Loucy (cell line): Measurements from ENCODE around the gene POMT2.

Source experiments
- H2AFZ ChIP-seq: fragments of 200-600 bp; sonication (generic); 2 replicates; pipeline ENCODE4 v1.6.0; 2016; ENCODE audit warnings: antibody characterized with exemption, mild to moderate bottlenecking, low read length, moderate library complexity
- H3F3A ChIP-seq: fragments of 200-600 bp; 2 replicates; pipeline ENCODE4 v1.6.0; 2016; ENCODE audit warnings: antibody characterized with exemption, low read depth, mild to moderate bottlenecking
- H3K27me3 ChIP-seq: fragments of 200-600 bp; sonication (generic); 2 replicates; pipeline ENCODE4 v1.6.1; 2014; ENCODE audit warnings: low read length, mild to moderate bottlenecking; ENCODE audit not compliant: insufficient read depth, poor library complexity, severe bottlenecking
- H3K36me3 ChIP-seq: fragments of 200-600 bp; sonication (generic); 2 replicates; pipeline ENCODE4 v1.6.1; 2016; ENCODE audit warnings: low read length; ENCODE audit not compliant: insufficient read depth
- H3K4me1 ChIP-seq: fragments of 200-600 bp; sonication (generic); 2 replicates; pipeline ENCODE4 v1.5.1; 2014; ENCODE audit warnings: low read length, mild to moderate bottlenecking; ENCODE audit not compliant: insufficient read depth, poor library complexity, severe bottlenecking
- H3K4me2 ChIP-seq: fragments of 200-600 bp; sonication (generic); 2 replicates; pipeline ENCODE4 v1.6.0; 2014; ENCODE audit warnings: antibody characterized with exemption, low read length, low read depth, mild to moderate bottlenecking; ENCODE audit not compliant: poor library complexity, severe bottlenecking
- H3K4me3 ChIP-seq: fragments of 200-600 bp; sonication (generic); 2 replicates; pipeline ENCODE4 v1.5.1; 2014; ENCODE audit warnings: low read length, mild to moderate bottlenecking, mixed read lengths; ENCODE audit not compliant: poor library complexity, severe bottlenecking
- H3K79me2 ChIP-seq: fragments of 200-600 bp; sonication (generic); 2 replicates; pipeline ENCODE4 v1.6.1; 2014; ENCODE audit warnings: low read length; ENCODE audit not compliant: insufficient read depth
- H3K9ac ChIP-seq: fragments of 200-600 bp; sonication (generic); 2 replicates; pipeline ENCODE4 v1.6.0; 2014; ENCODE audit warnings: mild to moderate bottlenecking, low read depth, low read length, moderate library complexity; ENCODE audit not compliant: poor library complexity, severe bottlenecking
- H3K9me2 ChIP-seq: fragments of 200-600 bp; sonication (generic); replicated peaks from 2 replicates; pipeline ENCODE4 v1.6.1; 2016; ENCODE audit warnings: low read depth, low read length, mixed read lengths
- H3K9me3 ChIP-seq: fragments of 200-600 bp; sonication (generic); 2 replicates; pipeline ENCODE4 v1.6.1; 2014; ENCODE audit warnings: mild to moderate bottlenecking, antibody characterized with exemption, low read length, low read depth; ENCODE audit not compliant: insufficient read depth
- H4K20me1 ChIP-seq: fragments of 200-600 bp; sonication (generic); 2 replicates; pipeline ENCODE4 v1.6.0; 2014; ENCODE audit warnings: antibody characterized with exemption, low read length, mild to moderate bottlenecking; ENCODE audit not compliant: insufficient read depth, poor library complexity, severe bottlenecking
- EZH2phosphoT487 ChIP-seq: fragments of 200-600 bp; IDR thresholded peaks from 2 replicates; pipeline ENCODE4 v1.6.1; 2018; ENCODE audit warnings: antibody characterized with exemption, mild to moderate bottlenecking, moderate library complexity, borderline replicate concordance
- TF ChIP-seq, protein P1 (sequence below): fragments of 200-600 bp; sonication (generic); conservative IDR thresholded peaks from 2 replicates; pipeline ENCODE4 v1.5.1; 2014; ENCODE audit warnings: mild to moderate bottlenecking, antibody characterized with exemption, low read length

The POMT2 gene

DNA sequence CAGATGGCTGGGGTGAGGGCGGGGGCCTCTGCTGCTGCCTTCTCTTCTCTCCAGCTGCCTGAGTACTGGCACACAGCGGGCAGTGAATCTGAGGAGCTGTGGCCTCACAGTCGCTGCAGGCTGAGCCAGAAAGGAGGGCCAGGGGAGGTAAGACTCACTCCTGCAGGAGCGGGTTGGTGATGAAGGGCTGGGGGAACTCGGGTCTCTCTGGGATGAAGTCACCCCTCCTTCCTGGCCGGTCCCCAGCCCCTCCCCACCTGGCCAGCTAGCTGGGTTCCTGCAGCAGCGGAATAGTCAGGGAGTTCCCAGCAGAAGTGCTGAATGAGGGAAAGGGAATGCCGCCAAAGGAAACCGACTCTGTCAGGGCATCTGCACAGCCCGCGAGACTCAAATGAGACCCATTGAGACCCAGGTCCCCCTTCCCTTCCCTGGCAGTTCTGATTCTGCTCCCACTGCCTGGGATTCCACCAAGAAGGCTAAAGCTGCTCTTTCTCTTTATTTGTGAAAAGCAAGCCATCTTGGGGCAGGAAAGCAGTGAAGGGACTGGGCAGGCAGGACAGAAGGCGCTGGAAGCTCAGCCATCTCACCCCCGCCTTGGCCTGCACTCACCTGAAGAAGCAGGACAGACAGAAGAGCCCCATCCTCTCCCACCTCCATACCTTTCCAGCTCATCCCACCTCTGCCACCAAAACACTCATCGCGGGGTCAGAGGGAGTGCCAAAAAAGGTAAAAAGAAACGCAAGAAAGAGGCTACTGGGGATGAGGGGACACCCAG, 54.9 kb downstream of the POMT2 start:
- H3F3A ChIP-seq: no peaks in the 10 kb centered on the region
- H3K9ac ChIP-seq: no peak overlapping the region
- H3K4me3 ChIP-seq: no peak overlapping the region
- no peaks in the 10 kb centered on the region for H3K79me2 ChIP-seq
- H3K9me3 ChIP-seq: no peaks in the 10 kb centered on the region
- no peaks in the 10 kb centered on the region for H3K9me2 ChIP-seq
- peaks cover 6% of the 10 kb centered on the region for H3K4me1 ChIP-seq
- H4K20me1 ChIP-seq: no peaks in the 10 kb centered on the region
- H3K27me3 ChIP-seq: no peaks in the 10 kb centered on the region
- H3K36me3 ChIP-seq: no peaks in the 10 kb centered on the region
- H3K4me2 ChIP-seq: no peak overlapping the region
- no peak overlapping the region for H2AFZ ChIP-seq
- TF ChIP-seq, protein P1, sequence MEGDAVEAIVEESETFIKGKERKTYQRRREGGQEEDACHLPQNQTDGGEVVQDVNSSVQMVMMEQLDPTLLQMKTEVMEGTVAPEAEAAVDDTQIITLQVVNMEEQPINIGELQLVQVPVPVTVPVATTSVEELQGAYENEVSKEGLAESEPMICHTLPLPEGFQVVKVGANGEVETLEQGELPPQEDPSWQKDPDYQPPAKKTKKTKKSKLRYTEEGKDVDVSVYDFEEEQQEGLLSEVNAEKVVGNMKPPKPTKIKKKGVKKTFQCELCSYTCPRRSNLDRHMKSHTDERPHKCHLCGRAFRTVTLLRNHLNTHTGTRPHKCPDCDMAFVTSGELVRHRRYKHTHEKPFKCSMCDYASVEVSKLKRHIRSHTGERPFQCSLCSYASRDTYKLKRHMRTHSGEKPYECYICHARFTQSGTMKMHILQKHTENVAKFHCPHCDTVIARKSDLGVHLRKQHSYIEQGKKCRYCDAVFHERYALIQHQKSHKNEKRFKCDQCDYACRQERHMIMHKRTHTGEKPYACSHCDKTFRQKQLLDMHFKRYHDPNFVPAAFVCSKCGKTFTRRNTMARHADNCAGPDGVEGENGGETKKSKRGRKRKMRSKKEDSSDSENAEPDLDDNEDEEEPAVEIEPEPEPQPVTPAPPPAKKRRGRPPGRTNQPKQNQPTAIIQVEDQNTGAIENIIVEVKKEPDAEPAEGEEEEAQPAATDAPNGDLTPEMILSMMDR: no peak
- TF ChIP-seq EZH2phosphoT487: no peak

DNA sequence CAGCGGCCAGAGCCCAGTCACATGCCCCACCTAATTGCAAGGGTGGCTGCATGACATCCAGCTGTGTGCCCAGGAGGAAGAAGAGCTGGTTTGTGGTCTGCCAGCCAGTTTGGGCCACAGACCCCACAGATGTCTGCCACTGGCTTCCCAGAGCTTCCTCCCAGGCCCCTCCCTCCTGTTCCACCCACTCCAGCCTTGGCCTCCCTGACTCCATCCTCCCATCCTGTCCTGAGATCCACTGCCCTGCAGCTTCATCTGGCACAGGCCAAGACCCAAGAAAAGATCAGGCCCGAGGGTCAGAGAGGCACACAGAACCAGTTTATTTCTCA, 55.5 kb downstream of the POMT2 start:
- Histone ChIP-seq H3K27me3 (no peaks in the 10 kb centered on the region), H3K4me3 (no peak overlapping the region), H3K9ac (no peak overlapping the region), H3K79me2 (no peaks in the 10 kb centered on the region), H4K20me1 (no peaks in the 10 kb centered on the region), H2AFZ (no peak overlapping the region), H3K4me2 (no peak overlapping the region), H3K36me3 (no peaks in the 10 kb centered on the region), H3K9me3 (no peaks in the 10 kb centered on the region), H3K4me1 (peaks cover 6% of the 10 kb centered on the region), H3F3A (no peaks in the 10 kb centered on the region), H3K9me2 (no peaks in the 10 kb centered on the region)
- TF ChIP-seq EZH2phosphoT487: no peak
- TF ChIP-seq, protein P1: no peak

DNA sequence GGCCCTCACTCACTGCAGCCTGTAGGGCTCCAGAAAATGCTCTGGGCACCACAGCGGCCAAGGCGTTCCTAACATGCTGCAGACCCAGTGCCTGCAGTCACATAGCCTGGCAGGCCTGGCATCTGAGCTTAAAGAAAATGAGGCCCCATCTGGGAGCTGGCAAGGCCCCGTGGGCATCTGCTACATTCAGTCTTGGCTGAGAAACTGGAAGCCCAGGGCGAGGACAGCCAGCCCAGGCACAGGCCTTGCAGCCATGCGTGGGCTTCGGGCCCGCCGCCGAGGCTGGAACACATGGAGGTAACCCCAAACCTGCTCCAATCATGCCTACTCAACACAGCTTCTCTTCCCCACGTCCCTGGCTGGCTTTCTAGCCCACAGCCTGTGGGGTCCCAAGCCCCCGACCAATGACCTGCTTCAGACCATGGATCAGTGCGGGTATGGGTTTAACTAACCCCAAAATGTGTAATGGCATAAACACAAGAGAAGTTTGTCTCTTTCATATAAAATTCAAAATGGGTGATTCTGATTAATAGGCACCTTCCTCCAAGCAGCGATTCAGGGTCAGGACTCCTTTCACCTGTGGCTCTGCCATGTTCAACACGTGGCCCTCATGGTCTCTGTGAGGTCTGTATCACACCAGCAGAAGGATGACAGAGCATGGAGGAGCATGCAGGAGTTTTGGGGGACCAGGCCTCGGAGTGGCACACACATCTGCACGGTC, 56.1 kb downstream of the POMT2 start:
- Histone ChIP-seq H3K4me3 (no peak overlapping the region), H3K9ac (no peak overlapping the region), H3K9me3 (no peaks in the 10 kb centered on the region), H3K4me2 (no peak overlapping the region), H4K20me1 (no peaks in the 10 kb centered on the region), H2AFZ (no peak overlapping the region), H3K4me1 (peaks cover 3% of the 10 kb centered on the region), H3K27me3 (no peaks in the 10 kb centered on the region), H3K36me3 (no peaks in the 10 kb centered on the region), H3K79me2 (no peaks in the 10 kb centered on the region), H3F3A (no peaks in the 10 kb centered on the region), H3K9me2 (no peaks in the 10 kb centered on the region)
- no peak for TF ChIP-seq EZH2phosphoT487
- TF ChIP-seq, protein P1: no peak
